Cardiac muscle cell (in vitro differentiated cells and primary cell): ENCODE results near the gene RRP9. TPM values are rescaled to one million over a fixed set of nuclear protein-coding genes. Genes with fewer than 3 reads are reported as not detected.
A peak's percentile ranks its signal among the peaks of the same experiment; 100 is the strongest.

Experiments
- DNase-seq, 2 donors: peaks; one replicate each; pipeline versions ENCODE4 v3.0.0 to v3.0.0-alpha.2; 2010 to 2017; ENCODE audit warnings: low read depth in 1 of 2, low spot score in 1 of 2
- H3K27ac ChIP-seq: fragments of 200-600 bp; sonication (generic); 2 replicates; pipeline ENCODE4 v1.5.1; 2016
- H3K27me3 ChIP-seq: fragments of 200-600 bp; sonication (generic); 2 replicates; pipeline ENCODE4 v1.6.0; 2016; ENCODE audit warnings: control low read depth
- H3K36me3 ChIP-seq: fragments of 200-600 bp; sonication (generic); 2 replicates; pipeline ENCODE4 v1.5.1; 2016; ENCODE audit warnings: control low read depth
- H3K4me1 ChIP-seq: fragments of 200-600 bp; sonication (generic); 2 replicates; pipeline ENCODE4 v1.8.1; 2017; ENCODE audit warnings: low read depth, mild to moderate bottlenecking, mixed run types
- H3K4me3 ChIP-seq: fragments of 200-600 bp; sonication (generic); 2 replicates; pipeline ENCODE4 v1.5.1; 2016; ENCODE audit warnings: mild to moderate bottlenecking
- H3K9me3 ChIP-seq: fragments of 200-600 bp; sonication (generic); 2 replicates; pipeline ENCODE4 v1.5.1; 2017; ENCODE audit warnings: low read depth, mild to moderate bottlenecking, control low read depth
- CTCF ChIP-seq: IDR thresholded peaks from 2 replicates; pipeline ENCODE4 v1.5.1; 2012; ENCODE audit warnings: low read depth, mild to moderate bottlenecking, low read length
- polyA plus RNA-seq: library from polyadenylated mRNA; unstranded; fragments of >200 nt; fragmentation: Nextera tagmentation; extraction: Ambion mirVana; gene quantifications from 2 replicates; pipeline ENCODE4 v1.2.1, GENCODE V29; 2016
- total RNA-seq: library from RNA; depleted of rRNA; stranded (reverse); fragments of >200 nt; gene quantifications from 2 replicates; pipeline ENCODE4 v1.2.3, GENCODE V29; 2016

Gene RRP9
- total and polyA plus RNA-seq, 2 experiments from 2014 or later = 22.3 to 38.2 TPM

- Histone ChIP-seq H3K4me3 (no peak overlapping the region), H3K36me3 (no peaks in the 10 kb centered on the region), H3K4me1 (no peaks in the 10 kb centered on the region), H3K27ac (no peak overlapping the region), H3K27me3 (no peaks in the 10 kb centered on the region), H3K9me3 (no peaks in the 10 kb centered on the region)
- DNase-seq = no peak
- no peak for TF ChIP-seq CTCF
These were observed 44.3 kb downstream of the RRP9 start for GRCh38 chr3:51897391-51897790.

DNA sequence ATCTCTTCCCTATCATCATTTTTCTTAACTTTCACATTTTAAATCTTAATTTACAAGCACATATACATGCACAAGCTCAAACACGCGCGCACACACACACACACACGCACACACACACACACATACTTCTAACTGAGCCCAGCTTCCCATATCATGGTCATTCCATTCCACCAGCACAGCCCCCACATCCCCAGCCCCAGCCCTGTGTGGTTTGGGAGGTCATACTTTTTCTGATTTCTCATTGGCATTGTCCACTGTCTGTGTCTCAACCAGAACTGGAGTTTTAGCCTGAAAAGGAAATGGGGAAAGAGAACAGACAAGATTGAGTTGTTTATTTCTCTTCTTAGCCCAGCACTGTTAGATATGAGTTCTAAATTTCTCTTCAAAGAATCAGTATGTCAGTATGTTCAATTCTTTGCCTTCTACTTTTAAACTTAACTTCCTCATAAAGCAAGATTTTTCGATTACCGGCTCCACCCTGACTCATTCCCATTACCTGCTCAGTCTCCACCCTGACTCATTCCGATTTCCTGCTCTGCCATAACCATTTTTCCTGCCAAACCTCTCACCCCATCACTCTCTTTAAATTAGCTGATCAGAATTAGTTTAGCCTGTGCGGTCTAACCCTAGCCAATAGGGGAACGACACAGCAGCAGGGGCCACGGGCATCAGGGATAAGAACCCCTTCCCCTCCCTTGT is 44.9 kb downstream of the RRP9 start:
- H3K9me3 ChIP-seq = no peaks in the 10 kb centered on the region
- peak in 1 of 2 donors; percentile 6 for DNase-seq
- H3K27ac ChIP-seq = no peak overlapping the region
- no peak for TF ChIP-seq CTCF
- H3K36me3 ChIP-seq = no peaks in the 10 kb centered on the region
- no peaks in the 10 kb centered on the region for H3K4me1 ChIP-seq
- no peaks in the 10 kb centered on the region for H3K27me3 ChIP-seq
- H3K4me3 ChIP-seq = no peak overlapping the region

DNA sequence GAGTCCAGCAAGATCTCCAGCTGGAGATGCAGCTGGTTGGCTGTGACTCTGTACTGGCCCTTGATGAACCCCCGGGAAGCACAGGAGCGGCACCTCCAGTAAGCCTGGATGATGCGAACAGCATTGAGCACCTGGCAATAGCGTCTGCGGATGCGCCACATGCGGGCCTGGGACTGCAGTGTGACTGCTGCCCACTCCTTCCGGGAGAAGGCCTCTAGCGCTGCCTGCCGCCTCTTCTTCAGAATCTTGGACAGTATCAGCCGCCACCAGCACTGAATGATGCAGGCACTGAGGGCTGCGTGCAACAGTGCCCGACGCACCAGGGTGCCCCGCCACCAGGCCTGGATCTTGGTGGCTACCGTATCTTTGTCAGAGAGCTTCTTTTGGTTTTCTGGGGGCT is 46.8 kb downstream of the RRP9 start:
- H3K27ac ChIP-seq = no peak overlapping the region
- no peak for TF ChIP-seq CTCF
- DNase-seq = no peak
- no peaks in the 10 kb centered on the region for H3K9me3 ChIP-seq
- H3K36me3 ChIP-seq = no peaks in the 10 kb centered on the region
- no peak overlapping the region for H3K4me3 ChIP-seq
- no peaks in the 10 kb centered on the region for H3K4me1 ChIP-seq
- no peaks in the 10 kb centered on the region for H3K27me3 ChIP-seq

DNA sequence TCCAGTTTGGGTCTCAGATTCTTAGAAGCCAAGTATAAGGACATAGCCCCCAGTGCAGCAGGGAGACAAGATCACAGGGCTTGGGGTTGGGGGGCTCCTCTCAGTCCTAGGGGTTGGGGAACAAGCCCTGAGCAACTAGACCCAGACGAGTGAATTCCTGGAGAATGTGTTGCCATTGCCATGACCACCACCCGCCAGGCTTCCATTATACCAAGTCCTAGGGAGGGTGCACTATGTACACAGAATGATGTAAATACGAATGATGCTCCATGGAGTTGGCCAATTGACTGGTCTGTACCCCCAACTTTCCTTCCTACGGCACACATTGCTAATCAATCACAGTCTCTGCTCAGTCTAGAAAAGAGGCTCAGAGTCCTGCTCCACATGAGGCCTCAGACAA is 47.3 kb downstream of the RRP9 start:
- Histone ChIP-seq H3K4me1 (no peaks in the 10 kb centered on the region), H3K9me3 (no peaks in the 10 kb centered on the region), H3K4me3 (no peak overlapping the region), H3K27me3 (no peaks in the 10 kb centered on the region), H3K27ac (no peak overlapping the region), H3K36me3 (no peaks in the 10 kb centered on the region)
- no peak for TF ChIP-seq CTCF
- DNase-seq = no peak

DNA sequence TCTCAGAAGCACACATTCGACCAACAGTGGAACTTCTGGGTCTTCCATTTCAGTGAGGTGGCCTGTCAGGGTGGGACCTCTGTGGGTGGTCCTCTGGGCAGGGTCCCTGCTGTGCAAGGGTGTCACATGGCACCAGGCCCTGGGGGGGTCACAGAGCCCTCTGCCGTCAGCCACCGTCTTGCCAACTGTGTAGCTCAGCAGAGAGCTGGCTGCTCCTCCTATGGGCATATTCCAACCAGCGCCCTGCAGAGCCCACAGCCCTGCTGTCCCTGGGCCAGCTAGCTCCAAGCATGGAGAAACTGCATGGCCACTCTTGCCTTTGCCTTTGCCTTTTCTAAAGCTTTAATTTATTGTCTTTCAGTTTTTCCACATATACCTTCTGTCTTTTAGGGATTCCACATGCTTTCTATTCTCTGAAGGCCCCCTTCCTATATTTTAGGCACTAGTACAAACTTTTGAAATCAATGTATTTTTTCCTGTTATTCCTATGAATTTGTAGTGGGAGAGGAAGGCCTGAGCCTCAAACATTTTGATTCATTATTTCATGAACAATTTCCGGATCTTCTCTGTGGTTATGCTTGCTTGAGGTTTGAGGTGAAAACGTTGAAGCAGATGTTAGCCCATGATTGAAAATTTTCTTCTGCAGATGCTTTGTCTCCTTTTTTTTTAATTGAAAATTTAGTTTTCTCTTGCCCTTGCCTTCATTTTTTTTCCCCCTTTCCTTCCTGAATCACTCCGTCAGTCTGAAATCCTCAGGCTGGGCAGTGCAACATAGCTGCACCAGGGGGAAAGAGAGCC is 50.3 kb downstream of the RRP9 start:
- no peaks in the 10 kb centered on the region for H3K9me3 ChIP-seq
- H3K4me3 ChIP-seq = no peak overlapping the region
- no peak for TF ChIP-seq CTCF
- H3K27ac ChIP-seq = no peak overlapping the region
- no peak for DNase-seq
- H3K36me3 ChIP-seq = no peaks in the 10 kb centered on the region
- no peaks in the 10 kb centered on the region for H3K27me3 ChIP-seq
- H3K4me1 ChIP-seq = no peaks in the 10 kb centered on the region
